GOT3 (cell line): ENCODE results near the gene SLC22A23.
"Not testable (repeated sequence)": the region's sequence is repeated elsewhere in the genome, so short reads cannot be mapped to it uniquely, and the experiment has no call there.

ENCODE experiments used
- DNase-seq: peaks from one replicate; lab custom pipeline; 2025; ENCODE audit warnings: mixed read lengths; lab: John Stamatoyannopoulos, UW

Gene SLC22A23

GRCh38 chr6:3384241-3385143 lies 72.4 kb downstream of the SLC22A23 start:
- no peak for DNase-seq

DNA sequence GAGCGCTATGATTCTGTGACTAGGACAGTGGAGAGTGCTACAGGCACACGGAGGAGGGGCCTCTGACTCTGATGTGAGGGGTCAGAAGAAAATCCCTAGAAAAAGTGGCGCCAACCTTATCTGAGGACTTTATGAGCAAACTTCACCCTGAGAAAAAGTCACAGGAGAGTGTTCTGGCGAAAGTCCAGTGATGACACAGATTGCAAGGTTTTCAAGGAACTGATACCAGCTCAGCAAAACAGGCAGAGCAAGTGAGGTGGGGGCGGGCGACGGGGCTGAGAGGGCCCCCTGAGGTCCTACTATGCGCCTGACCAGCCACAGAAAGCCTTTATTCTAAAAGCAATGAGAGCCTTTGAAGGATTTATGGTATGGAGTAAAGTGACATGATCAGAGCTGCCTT lies 73.3 kb downstream of the SLC22A23 start:
- no peak for DNase-seq

GRCh38 chr6:3382326-3383279 lies 74.2 kb downstream of the SLC22A23 start:
- DNase-seq = no peak

DNA sequence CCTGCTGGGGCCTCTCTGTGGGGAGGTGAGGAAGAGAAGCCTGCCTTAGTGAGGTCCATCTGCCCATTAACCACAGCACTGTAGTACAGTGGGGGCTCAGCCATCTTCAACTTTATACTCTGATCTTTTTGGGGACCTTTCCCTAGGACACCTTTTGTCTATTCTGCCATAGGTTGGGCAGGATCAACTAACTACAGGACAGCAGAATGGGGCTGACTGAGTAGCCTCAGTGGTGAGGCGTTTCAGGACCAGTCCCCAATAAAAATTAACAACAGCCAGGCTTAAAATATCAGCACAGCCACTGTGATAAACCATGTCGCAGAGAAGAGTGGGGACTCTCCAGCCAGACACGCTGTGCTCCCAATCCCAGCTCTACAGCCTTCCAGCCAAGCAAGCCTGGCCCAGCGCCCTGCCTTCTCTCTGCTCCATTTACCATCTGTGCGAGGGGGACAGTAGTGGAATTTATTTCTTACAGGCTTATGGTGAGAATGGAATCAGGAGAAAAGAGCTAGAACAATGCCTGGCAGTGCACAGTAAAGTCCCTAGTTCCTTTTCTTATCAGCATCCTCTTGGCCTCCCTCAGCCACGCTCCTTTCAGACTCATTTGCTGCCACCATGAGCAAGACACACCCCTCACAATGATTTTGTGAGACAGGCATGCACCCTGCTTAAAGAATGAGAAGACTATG lies 75.5 kb downstream of the SLC22A23 start:
- no peak for DNase-seq

DNA sequence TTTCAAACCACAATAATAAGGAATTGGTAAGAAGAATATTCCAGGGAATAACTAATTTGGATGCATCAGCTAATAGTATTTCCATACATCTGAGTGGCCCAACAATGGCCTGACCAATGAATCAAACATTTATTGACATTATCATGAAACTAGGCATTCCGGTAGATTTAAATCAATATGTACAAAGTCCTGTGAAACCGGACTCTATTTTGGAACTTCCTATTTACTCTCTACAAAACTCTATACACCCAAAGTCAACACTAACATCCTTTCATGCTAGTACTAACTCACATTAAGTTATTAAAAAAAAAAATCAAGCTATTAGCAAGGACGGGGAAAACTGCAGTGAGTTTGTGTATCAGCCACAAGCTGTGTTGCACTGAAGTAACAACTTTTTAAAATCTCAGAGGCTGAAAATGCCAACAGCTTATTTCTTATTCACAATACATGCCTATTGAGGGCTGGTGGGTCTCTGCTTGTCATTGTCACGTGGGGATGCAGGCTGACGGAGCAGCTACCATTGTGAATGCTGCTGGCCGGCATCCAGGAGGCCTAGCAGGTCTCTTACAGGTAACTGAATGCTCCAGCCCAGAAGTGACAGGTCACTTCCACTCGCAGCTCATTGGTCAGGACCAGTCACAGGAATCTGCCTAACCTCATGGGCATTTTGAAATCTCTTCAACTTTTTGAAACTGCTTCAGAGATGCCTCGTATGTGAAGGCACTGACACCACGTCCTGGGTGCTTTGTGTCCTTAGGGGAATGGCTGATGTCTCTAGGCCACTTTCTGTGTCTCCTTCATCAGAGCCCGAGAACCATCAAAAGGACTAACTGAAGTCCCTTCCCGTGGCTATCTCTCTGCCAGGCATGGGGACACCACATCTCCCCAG lies 76.3 kb downstream of the SLC22A23 start:
- no peak for DNase-seq

DNA sequence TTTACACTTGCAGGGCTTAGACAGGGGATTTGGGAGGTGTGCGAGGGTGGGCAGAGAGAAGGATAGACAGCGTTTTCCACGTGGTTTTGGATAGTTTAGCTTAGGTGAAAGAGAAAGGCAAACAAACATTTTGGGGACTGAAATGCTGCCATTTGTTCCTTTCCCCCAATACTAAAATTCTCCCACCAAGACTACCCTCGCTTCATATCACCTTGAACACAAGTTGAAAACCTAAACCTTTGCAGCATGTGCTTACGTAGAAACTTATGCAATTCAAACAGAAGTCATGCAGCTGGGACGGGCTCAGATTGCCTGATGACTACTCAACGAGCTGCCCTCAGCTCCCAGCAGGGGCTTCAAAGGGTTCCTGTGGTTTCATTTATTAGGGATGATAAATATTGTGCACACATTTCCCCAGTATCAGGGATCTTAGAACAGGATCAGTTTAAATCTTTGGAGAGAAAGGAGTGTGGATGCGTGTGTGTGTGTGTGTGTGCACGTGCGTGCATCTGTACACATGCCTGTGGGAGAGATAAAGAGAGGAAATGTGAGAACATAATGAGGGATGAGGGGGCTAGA lies 77.3 kb downstream of the SLC22A23 start:
- no peak for DNase-seq

GRCh38 chr6:3378808-3379207 lies 78.0 kb downstream of the SLC22A23 start:
- DNase-seq = not testable (repeated sequence)

DNA sequence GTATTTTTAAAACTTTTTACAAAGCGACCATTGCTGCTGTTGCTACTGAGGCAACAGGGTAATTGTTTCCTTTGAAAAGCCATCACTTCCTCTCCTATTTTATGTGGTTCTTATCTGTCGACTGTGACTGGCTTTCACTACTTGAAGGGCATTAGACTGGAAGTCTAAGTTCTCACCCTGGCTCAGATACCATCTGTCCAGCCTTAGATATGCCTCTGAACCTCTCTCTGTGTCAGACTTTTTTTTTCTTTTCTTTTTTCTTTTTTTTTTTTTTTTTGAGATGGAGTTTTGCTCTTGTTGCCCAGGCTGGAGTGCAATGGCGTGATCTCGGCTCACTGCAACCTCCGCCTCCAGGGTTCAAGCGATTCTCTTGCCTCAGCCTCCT lies 78.5 kb downstream of the SLC22A23 start:
- not testable (repeated sequence) for DNase-seq

- no peak for DNase-seq
Observed at GRCh38 chr6:3377536-3378397, 79.1 kb downstream of the SLC22A23 start.

- DNase-seq = no peak
Observed at GRCh38 chr6:3376893-3377535, 79.8 kb downstream of the SLC22A23 start.

GRCh38 chr6:3376064-3376463 lies 80.8 kb downstream of the SLC22A23 start:
- no peak for DNase-seq

- DNase-seq = no peak
Observed at GRCh38 chr6:3373597-3374203, 83.2 kb downstream of the SLC22A23 start.

DNA sequence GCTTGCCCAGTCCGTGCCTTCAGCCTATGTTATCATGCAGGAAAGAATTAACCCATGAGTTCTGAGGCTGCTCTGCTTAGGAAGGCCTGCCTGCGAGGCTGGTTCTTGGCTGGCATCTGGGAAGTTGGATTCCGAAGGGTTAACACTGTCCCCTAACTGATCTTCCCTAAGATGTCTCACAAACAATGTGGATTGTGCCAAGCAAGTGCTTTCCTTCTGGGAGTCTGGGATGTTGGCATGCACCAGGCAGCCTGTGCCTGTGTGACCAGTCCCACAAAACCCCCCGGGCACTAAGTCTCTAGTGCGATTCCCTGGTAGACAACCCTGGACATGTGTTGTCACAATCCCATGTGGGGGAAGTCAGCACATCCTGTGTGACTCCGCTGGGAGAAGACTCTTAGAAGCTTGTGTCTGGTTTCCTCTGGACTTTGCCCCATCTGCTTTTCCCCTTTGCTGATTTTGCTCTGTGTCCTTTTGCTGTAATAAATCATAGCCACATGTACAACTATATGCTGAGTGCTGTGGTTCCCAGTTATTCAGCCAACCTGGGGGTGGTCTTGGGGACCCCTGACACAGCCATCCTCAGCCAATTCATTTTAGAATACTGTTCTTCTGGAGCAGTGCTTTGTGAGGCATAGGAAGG lies 83.8 kb downstream of the SLC22A23 start:
- DNase-seq = no peak

DNA sequence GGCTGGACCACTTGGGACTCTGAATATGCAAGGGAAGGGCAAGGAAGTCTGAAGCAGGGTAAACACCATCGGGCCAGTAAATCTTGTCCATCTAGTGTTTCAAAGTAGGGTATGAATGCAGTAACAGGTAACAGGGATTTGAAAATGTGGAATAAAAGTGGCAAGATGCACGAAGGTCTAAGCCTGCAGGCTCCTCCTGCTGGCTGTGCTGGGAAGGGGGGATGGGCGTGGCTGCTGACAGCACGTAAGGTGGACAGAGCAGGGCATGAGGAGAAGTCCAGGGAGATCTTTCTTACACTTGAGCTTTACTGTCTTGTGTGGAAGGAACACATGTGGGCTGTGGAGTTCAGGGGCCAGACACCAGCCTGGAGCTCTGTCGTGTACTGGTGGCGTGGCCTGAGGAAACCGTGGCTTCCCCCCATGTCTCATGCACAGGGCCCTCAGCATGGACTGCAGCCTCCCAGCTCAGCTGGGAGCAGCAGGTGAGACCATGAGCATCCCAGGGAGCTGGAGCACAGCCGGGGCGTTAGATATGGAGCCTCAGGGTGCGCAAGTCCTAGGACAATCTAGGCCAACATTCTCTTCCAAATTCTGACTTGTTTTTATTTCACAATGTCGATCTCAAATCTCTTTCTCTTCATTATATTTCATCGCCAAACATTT lies 84.5 kb downstream of the SLC22A23 start:
- DNase-seq = no peak

DNA sequence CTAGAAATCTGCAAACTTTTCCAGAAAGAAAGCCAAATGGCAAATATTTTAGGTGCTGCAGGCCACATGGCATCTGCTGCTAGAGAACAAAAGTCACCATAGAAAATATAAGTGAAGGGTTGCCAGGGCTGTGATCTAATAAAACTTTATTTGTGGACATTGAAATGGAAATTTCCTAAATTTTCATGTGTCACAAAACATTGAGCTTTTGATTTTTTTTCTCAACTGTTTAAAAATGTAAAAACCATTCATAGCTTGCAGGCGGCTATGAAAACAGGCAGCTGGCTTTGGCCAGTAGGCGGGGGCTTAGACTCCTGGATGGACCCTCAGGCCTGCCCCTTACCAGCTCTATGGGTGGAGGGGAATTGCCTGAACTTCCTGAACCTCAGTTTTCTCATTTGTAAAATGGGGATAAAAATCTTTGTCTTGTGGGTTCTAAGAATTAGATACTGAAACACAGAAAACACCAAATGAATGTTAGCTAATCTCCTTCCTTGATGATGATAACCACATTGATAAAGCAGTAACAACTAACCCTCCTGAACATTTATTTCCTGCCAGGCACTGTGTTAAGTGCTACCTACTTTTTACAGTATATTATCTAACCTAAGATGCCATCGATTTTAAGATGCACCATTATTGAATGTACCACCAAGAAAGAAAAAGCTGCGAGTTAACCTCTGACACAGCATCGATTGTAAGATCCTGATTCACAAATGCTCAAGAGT lies 85.5 kb downstream of the SLC22A23 start:
- no peak for DNase-seq

- DNase-seq = no peak
Observed at GRCh38 chr6:3370361-3371221, 86.3 kb downstream of the SLC22A23 start.
